Measurements from ENCODE around the gene CTIF.
A peak's percentile ranks its signal among the peaks of the same experiment; 100 is the strongest.

DNA sequence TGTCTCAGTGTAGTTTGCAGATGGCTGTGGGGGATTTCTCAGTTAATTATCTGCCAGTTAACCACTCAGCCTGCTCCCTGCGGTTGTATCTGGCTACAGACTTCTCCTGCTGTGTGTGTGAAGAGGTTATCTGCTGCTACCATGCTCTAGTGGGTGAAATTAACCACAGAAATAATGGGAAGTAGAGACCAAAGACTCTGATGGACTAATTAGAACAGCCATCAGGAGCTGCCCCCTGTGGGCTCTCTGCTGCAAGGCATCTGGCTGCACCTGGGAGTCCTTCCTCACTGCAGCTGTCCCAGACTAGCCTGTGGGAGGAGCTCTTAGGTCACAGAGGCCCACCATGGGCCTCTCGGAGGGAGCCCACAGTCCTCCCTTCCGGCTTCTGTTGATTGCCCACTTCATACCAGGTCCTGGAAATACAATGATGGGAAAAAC is 66.6 kb downstream of the CTIF start:
- TF ChIP-seq, protein P1, sequence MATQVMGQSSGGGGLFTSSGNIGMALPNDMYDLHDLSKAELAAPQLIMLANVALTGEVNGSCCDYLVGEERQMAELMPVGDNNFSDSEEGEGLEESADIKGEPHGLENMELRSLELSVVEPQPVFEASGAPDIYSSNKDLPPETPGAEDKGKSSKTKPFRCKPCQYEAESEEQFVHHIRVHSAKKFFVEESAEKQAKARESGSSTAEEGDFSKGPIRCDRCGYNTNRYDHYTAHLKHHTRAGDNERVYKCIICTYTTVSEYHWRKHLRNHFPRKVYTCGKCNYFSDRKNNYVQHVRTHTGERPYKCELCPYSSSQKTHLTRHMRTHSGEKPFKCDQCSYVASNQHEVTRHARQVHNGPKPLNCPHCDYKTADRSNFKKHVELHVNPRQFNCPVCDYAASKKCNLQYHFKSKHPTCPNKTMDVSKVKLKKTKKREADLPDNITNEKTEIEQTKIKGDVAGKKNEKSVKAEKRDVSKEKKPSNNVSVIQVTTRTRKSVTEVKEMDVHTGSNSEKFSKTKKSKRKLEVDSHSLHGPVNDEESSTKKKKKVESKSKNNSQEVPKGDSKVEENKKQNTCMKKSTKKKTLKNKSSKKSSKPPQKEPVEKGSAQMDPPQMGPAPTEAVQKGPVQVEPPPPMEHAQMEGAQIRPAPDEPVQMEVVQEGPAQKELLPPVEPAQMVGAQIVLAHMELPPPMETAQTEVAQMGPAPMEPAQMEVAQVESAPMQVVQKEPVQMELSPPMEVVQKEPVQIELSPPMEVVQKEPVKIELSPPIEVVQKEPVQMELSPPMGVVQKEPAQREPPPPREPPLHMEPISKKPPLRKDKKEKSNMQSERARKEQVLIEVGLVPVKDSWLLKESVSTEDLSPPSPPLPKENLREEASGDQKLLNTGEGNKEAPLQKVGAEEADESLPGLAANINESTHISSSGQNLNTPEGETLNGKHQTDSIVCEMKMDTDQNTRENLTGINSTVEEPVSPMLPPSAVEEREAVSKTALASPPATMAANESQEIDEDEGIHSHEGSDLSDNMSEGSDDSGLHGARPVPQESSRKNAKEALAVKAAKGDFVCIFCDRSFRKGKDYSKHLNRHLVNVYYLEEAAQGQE (IDR thresholded peaks at IDR 0.05; ENCODE audit: unreplicated experiment) = no peak
- TF ChIP-seq EZH2 (IDR thresholded peaks at IDR 0.05; ENCODE audit: low read depth, unreplicated experiment) (no peak), POLR2AphosphoS5 (IDR thresholded peaks at IDR 0.05; ENCODE audit: low read depth) (no peak), JUNB (IDR thresholded peaks at IDR 0.05; ENCODE audit: unreplicated experiment) (no peak), STAT1 (IDR thresholded peaks at IDR 0.05; ENCODE audit: unreplicated experiment) (no peak), EZH2phosphoT487 (IDR thresholded peaks at IDR 0.05; ENCODE audit: unreplicated experiment) (no peak), CREB1 (CRISPR knock-in tag; IDR thresholded peaks at IDR 0.05; ENCODE audit: low read depth) (no peak), ZNF331 (CRISPR knock-in tag; IDR thresholded peaks at IDR 0.05; ENCODE audit: low read depth) (no peak)
- TF ChIP-seq, protein P2, sequence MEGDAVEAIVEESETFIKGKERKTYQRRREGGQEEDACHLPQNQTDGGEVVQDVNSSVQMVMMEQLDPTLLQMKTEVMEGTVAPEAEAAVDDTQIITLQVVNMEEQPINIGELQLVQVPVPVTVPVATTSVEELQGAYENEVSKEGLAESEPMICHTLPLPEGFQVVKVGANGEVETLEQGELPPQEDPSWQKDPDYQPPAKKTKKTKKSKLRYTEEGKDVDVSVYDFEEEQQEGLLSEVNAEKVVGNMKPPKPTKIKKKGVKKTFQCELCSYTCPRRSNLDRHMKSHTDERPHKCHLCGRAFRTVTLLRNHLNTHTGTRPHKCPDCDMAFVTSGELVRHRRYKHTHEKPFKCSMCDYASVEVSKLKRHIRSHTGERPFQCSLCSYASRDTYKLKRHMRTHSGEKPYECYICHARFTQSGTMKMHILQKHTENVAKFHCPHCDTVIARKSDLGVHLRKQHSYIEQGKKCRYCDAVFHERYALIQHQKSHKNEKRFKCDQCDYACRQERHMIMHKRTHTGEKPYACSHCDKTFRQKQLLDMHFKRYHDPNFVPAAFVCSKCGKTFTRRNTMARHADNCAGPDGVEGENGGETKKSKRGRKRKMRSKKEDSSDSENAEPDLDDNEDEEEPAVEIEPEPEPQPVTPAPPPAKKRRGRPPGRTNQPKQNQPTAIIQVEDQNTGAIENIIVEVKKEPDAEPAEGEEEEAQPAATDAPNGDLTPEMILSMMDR (conservative IDR thresholded peaks at IDR 0.05; ENCODE audit: low read depth in 2 of 2) = peak; percentile 70 to 88
- TF ChIP-seq, protein P3, sequence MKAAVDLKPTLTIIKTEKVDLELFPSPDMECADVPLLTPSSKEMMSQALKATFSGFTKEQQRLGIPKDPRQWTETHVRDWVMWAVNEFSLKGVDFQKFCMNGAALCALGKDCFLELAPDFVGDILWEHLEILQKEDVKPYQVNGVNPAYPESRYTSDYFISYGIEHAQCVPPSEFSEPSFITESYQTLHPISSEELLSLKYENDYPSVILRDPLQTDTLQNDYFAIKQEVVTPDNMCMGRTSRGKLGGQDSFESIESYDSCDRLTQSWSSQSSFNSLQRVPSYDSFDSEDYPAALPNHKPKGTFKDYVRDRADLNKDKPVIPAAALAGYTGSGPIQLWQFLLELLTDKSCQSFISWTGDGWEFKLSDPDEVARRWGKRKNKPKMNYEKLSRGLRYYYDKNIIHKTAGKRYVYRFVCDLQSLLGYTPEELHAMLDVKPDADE (IDR thresholded peaks at IDR 0.05) = no peak
